H9 (cell line): ENCODE results near the gene RPL38. TPM values are rescaled to one million over a fixed set of nuclear protein-coding genes. Genes with fewer than 3 reads are reported as not detected.

ENCODE experiments used
- DNase-seq: peaks from one replicate; pipeline ENCODE4 v3.0.0-alpha.2; 2017
- H2AFZ ChIP-seq: one replicate; pipeline ENCODE4 v1.6.1; 2013; ENCODE audit warnings: mild to moderate bottlenecking, low read length, control low read depth, moderate library complexity
- H2AK5ac ChIP-seq: 2 replicates; pipeline ENCODE4 v1.6.1; 2013; ENCODE audit warnings: low read length, control low read depth, mixed read lengths; ENCODE audit not compliant: insufficient read length
- H2BK120ac ChIP-seq: one replicate; pipeline ENCODE4 v1.6.1; 2013; ENCODE audit warnings: low read depth, mild to moderate bottlenecking, low read length, control low read depth, inconsistent platforms; ENCODE audit not compliant: poor library complexity, severe bottlenecking
- H2BK12ac ChIP-seq: 2 replicates; pipeline ENCODE4 v1.6.1; 2013; ENCODE audit warnings: low read length, control low read depth, mixed read lengths, low read depth; ENCODE audit not compliant: insufficient read length
- H2BK15ac ChIP-seq: 2 replicates; pipeline ENCODE4 v1.6.1; 2013; ENCODE audit warnings: low read depth, low read length, control low read depth
- H2BK20ac ChIP-seq: one replicate; pipeline ENCODE4 v1.6.1; 2013; ENCODE audit warnings: low read depth, mild to moderate bottlenecking, low read length, control low read depth, inconsistent platforms; ENCODE audit not compliant: poor library complexity, severe bottlenecking
- H2BK5ac ChIP-seq: 2 replicates; pipeline ENCODE4 v1.6.1; 2013; ENCODE audit warnings: low read length, control low read depth, mixed read lengths; ENCODE audit not compliant: insufficient read length
- H3K14ac ChIP-seq: 2 replicates; pipeline ENCODE4 v1.6.1; 2013; ENCODE audit warnings: low read length, control low read depth; ENCODE audit not compliant: insufficient read depth
- H3K18ac ChIP-seq: 2 replicates; pipeline ENCODE4 v1.6.1; 2013; ENCODE audit warnings: low read depth, mild to moderate bottlenecking, mixed read lengths, low read length, control low read depth; ENCODE audit not compliant: insufficient read length
- H3K23ac ChIP-seq: 2 replicates; pipeline ENCODE4 v1.6.1; 2013; ENCODE audit warnings: low read length, control low read depth, mixed read lengths, low read depth; ENCODE audit not compliant: insufficient read length
- H3K23me2 ChIP-seq: 2 replicates; pipeline ENCODE4 v1.6.1; 2013; ENCODE audit warnings: low read depth, mild to moderate bottlenecking, mixed read lengths, low read length, control low read depth; ENCODE audit not compliant: insufficient read length, poor library complexity, severe bottlenecking
- H3K27ac ChIP-seq: 2 replicates; pipeline ENCODE4 v1.5.1; 2013; ENCODE audit warnings: low read length, control low read depth, mixed read lengths, low read depth; ENCODE audit not compliant: insufficient read length
- H3K27me3 ChIP-seq: 2 replicates; pipeline ENCODE4 v1.6.1; 2013; ENCODE audit warnings: low read length, control low read depth, inconsistent platforms; ENCODE audit not compliant: insufficient read depth
- H3K4ac ChIP-seq: 2 replicates; pipeline ENCODE4 v1.6.1; 2013; ENCODE audit warnings: low read depth, mild to moderate bottlenecking, control low read depth, inconsistent platforms, low read length, moderate library complexity
- H3K4me1 ChIP-seq: 2 replicates; pipeline ENCODE4 v1.6.1; 2013; ENCODE audit warnings: low read length, control low read depth, inconsistent platforms; ENCODE audit not compliant: insufficient read depth
- H3K4me2 ChIP-seq: 2 replicates; pipeline ENCODE4 v1.6.1; 2013; ENCODE audit warnings: low read length, control low read depth, mixed read lengths; ENCODE audit not compliant: insufficient read length, insufficient read depth
- H3K56ac ChIP-seq: 2 replicates; pipeline ENCODE4 v1.6.1; 2013; ENCODE audit warnings: low read depth, mild to moderate bottlenecking, mixed read lengths, low read length, control low read depth; ENCODE audit not compliant: insufficient read length
- H3K79me1 ChIP-seq: 2 replicates; pipeline ENCODE4 v1.6.1; 2013; ENCODE audit warnings: low read depth, mild to moderate bottlenecking, moderate library complexity, low read length, control low read depth, inconsistent platforms; ENCODE audit not compliant: insufficient read depth, poor library complexity, severe bottlenecking
- H3K79me2 ChIP-seq: 2 replicates; pipeline ENCODE4 v1.6.1; 2013; ENCODE audit warnings: low read length, control low read depth, inconsistent platforms; ENCODE audit not compliant: insufficient read depth
- H3K9ac ChIP-seq: 2 replicates; pipeline ENCODE4 v1.6.1; 2013; ENCODE audit warnings: low read length, control low read depth, mixed read lengths; ENCODE audit not compliant: insufficient read length; ENCODE audit errors: extremely low read depth
- H3K9me3 ChIP-seq: one replicate; pipeline ENCODE4 v1.6.1; 2013; ENCODE audit warnings: low read depth, low read length, inconsistent platforms; ENCODE audit not compliant: control insufficient read depth
- H3T11ph ChIP-seq: one replicate; pipeline ENCODE4 v1.6.1; 2013; ENCODE audit warnings: mild to moderate bottlenecking, low read length, control low read depth, inconsistent platforms
- H4K20me1 ChIP-seq: one replicate; pipeline ENCODE4 v1.6.1; 2013; ENCODE audit not compliant: control insufficient read depth, insufficient read length, insufficient read depth
- H4K5ac ChIP-seq: 2 replicates; pipeline ENCODE4 v1.6.1; 2013; ENCODE audit warnings: low read depth, mild to moderate bottlenecking, mixed read lengths, low read length, control low read depth; ENCODE audit not compliant: insufficient read length
- H4K8ac ChIP-seq: replicated peaks from 2 replicates; pipeline ENCODE4 v1.6.1; 2013; ENCODE audit warnings: low read length, control low read depth, mixed read lengths, low read depth; ENCODE audit not compliant: insufficient read length
- H4K91ac ChIP-seq: 2 replicates; pipeline ENCODE4 v1.6.1; 2013; ENCODE audit warnings: low read depth, mild to moderate bottlenecking, moderate library complexity, mixed read lengths, low read length, control low read depth; ENCODE audit not compliant: insufficient read length
- H3K27ac Mint-ChIP-seq, 3 experiments: 2 replicates in 2 of 3; 3 replicates in 1 of 3; pipeline ENCODE4 v1.8.0; 2020 to 2021; ENCODE audit warnings: mixed read lengths in 3 of 3, mild to moderate bottlenecking in 1 of 3, moderate library complexity in 1 of 3
- H3K27me3 Mint-ChIP-seq: 2 replicates; pipeline ENCODE4 v1.8.0; 2021; ENCODE audit warnings: low read depth, mild to moderate bottlenecking, moderate library complexity, mixed read lengths
- H3K36me3 Mint-ChIP-seq, 3 experiments: 2 replicates in 2 of 3; 3 replicates in 1 of 3; pipeline ENCODE4 v1.8.0; 2020 to 2021; ENCODE audit warnings: low read depth in 3 of 3, mixed read lengths in 3 of 3; ENCODE audit not compliant: insufficient read depth in 1 of 3
- H3K4me1 Mint-ChIP-seq, 2 experiments: 2 replicates each; pipeline ENCODE4 v1.8.0; 2020; ENCODE audit warnings: mixed read lengths in 2 of 2
- H3K4me3 Mint-ChIP-seq, 2 experiments: 2 replicates in 1 of 2; 3 replicates in 1 of 2; pipeline ENCODE4 v1.8.0; 2020 to 2021; ENCODE audit warnings: mild to moderate bottlenecking in 2 of 2, mixed read lengths in 2 of 2, moderate library complexity in 1 of 2
- H3K9me3 Mint-ChIP-seq, 2 experiments: 2 replicates in 1 of 2; 3 replicates in 1 of 2; pipeline ENCODE4 v1.8.0; 2020; ENCODE audit warnings: mild to moderate bottlenecking in 2 of 2, mixed read lengths in 2 of 2, moderate library complexity in 1 of 2
- total RNA-seq: library from RNA; stranded (reverse); gene quantifications from 2 replicates; pipeline ENCODE4 v1.2.1, GENCODE V29; 2021
- TF ChIP-seq, protein P1 (sequence below): fragments of 200-600 bp; sonication (generic); conservative IDR thresholded peaks from 3 replicates; pipeline ENCODE4 v1.8.0; 2021; ENCODE audit warnings: antibody characterized with exemption, mild to moderate bottlenecking

The RPL38 gene
- total RNA-seq, 1 experiment from 2014 or later = 1,358 TPM

DNA sequence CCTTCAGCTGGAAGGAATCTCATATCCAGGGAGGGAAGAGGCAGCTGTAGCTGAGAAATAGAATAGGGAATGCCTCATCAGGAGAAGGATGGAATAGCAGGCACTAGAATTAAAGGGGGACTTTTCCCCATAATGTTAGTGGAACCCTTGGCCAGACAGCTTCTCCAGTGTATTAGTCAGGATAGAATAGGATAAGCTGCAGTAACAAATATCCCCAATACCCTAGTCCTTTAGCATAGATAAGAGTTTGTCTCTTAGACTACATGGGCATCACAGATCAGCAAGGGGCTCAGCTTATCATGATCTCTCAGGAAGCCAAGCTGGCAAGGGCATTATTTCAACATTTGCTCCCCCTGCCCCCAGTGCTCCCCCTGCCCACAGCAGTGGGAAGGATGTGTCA lies 44.7 kb upstream of the RPL38 start:
- Mint-ChIP-seq H3K36me3 (no peaks in the 10 kb centered on the region), H3K9me3 (peaks cover 0 to 4% of the 10 kb centered on the region in 2 experiments; a peak in 2 of 5 replicates), H3K4me1 (peaks cover 0 to 10% of the 10 kb centered on the region in 2 experiments; a peak in 1 of 4 replicates), H3K4me3 (no peak overlapping the region), H3K27me3 (peaks cover 9% of the 10 kb centered on the region), H3K27ac (no peak overlapping the region)
- Histone ChIP-seq H3K27me3 (no peaks in the 10 kb centered on the region), H3K18ac (no peak overlapping the region), H2BK20ac (no peak overlapping the region), H3K4me1 (no peaks in the 10 kb centered on the region; the same call in 1 of the 2 replicates), H3K56ac (no peak overlapping the region), H4K5ac (no peak overlapping the region), H4K91ac (no peak overlapping the region), H4K8ac (no peak overlapping the region), H4K20me1 (no peaks in the 10 kb centered on the region), H2BK15ac (no peak overlapping the region), H2AK5ac (no peak overlapping the region), H3K4me2 (no peak overlapping the region), H2BK5ac (no peak overlapping the region), H3T11ph (no peak overlapping the region), H3K79me1 (no peaks in the 10 kb centered on the region), H3K4ac (no peak overlapping the region), H2AFZ (no peak overlapping the region), H3K23me2 (no peaks in the 10 kb centered on the region), H3K9ac (no peak overlapping the region), H2BK12ac (no peak overlapping the region), H3K14ac (no peak overlapping the region), H2BK120ac (no peak overlapping the region), H3K9me3 (no peaks in the 10 kb centered on the region), H3K23ac (no peak overlapping the region), H3K79me2 (no peaks in the 10 kb centered on the region), H3K27ac (no peak overlapping the region)
- TF ChIP-seq, protein P1, sequence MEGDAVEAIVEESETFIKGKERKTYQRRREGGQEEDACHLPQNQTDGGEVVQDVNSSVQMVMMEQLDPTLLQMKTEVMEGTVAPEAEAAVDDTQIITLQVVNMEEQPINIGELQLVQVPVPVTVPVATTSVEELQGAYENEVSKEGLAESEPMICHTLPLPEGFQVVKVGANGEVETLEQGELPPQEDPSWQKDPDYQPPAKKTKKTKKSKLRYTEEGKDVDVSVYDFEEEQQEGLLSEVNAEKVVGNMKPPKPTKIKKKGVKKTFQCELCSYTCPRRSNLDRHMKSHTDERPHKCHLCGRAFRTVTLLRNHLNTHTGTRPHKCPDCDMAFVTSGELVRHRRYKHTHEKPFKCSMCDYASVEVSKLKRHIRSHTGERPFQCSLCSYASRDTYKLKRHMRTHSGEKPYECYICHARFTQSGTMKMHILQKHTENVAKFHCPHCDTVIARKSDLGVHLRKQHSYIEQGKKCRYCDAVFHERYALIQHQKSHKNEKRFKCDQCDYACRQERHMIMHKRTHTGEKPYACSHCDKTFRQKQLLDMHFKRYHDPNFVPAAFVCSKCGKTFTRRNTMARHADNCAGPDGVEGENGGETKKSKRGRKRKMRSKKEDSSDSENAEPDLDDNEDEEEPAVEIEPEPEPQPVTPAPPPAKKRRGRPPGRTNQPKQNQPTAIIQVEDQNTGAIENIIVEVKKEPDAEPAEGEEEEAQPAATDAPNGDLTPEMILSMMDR = no peak
- peak; percentile 17 for DNase-seq
